ENCODE data around the gene LETM1.

LETM1 gene

GRCh38 chr4:1762264-1763010 is 93.5 kb downstream of the LETM1 start:
- peaks cover 12 to 36% of the 10 kb centered on the region in 2 donors for H3K27me3 Mint-ChIP-seq
- no peak overlapping the region for H3K27ac Mint-ChIP-seq
- H3K36me3 Mint-ChIP-seq (ENCODE audit: insufficient read depth): no peaks in the 10 kb centered on the region

More at GRCh38 chr4:1762264-1763010, 93.5 kb downstream of the LETM1 start:
- no peak overlapping the region for H3K4me3 Mint-ChIP-seq
- no peak for ATAC-seq (replicated peaks)
- DNase-seq: no peak
- H3K4me1 Mint-ChIP-seq (ENCODE audit: low read depth in 2 of 2): peaks cover 0 to 3% of the 10 kb centered on the region in 2 donors
- no peaks in the 10 kb centered on the region for H3K9me3 Mint-ChIP-seq
